ENCODE results near the gene MSL2.
A peak's percentile ranks its signal among the peaks of the same experiment; 100 is the strongest.
"Not testable (repeated sequence)": the region's sequence is repeated elsewhere in the genome, so short reads cannot be mapped to it uniquely, and the experiment has no call there.

MSL2 gene

GRCh38 chr3:136211547-136211946, 15.4 kb upstream of the MSL2 start:
- DNase-seq (ENCODE audit: insufficient read length, low spot score), result no peak
- TF ChIP-seq SPI1 (IDR thresholded peaks at IDR 0.05; ENCODE audit: low read depth, low read length) (no peak), POLR2AphosphoS5 (IDR thresholded peaks at IDR 0.05; ENCODE audit: low read depth, low read length) (no peak), TAF1 (IDR thresholded peaks at IDR 0.05; ENCODE audit: low read depth, low read length) (no peak), PAX5 (IDR thresholded peaks at IDR 0.05; ENCODE audit: insufficient read depth, low read length, severe bottlenecking) (no peak), POLR2A (IDR thresholded peaks at IDR 0.05; ENCODE audit: low read depth, low read length) (no peak), POU2F2 (IDR thresholded peaks at IDR 0.05; ENCODE audit: low read depth, low read length) (no peak)
- no peak for FAIRE-seq

GRCh38 chr3:136209921-136210320, 13.8 kb upstream of the MSL2 start:
- FAIRE-seq (no peak), DNase-seq (ENCODE audit: insufficient read length, low spot score) (no peak)
- no peak for TF ChIP-seq POLR2AphosphoS5 (IDR thresholded peaks at IDR 0.05; ENCODE audit: low read depth, low read length)

- DNase-seq (ENCODE audit: insufficient read length, low spot score) (no peak), FAIRE-seq (no peak)
- TF ChIP-seq SPI1 (IDR thresholded peaks at IDR 0.05; ENCODE audit: low read depth, low read length) (no peak), PAX5 (IDR thresholded peaks at IDR 0.05; ENCODE audit: insufficient read depth, low read length, severe bottlenecking) (no peak), TAF1 (IDR thresholded peaks at IDR 0.05; ENCODE audit: low read depth, low read length) (no peak), POU2F2 (IDR thresholded peaks at IDR 0.05; ENCODE audit: low read depth, low read length) (no peak), POLR2A (IDR thresholded peaks at IDR 0.05; ENCODE audit: low read depth, low read length) (no peak), POLR2AphosphoS5 (IDR thresholded peaks at IDR 0.05; ENCODE audit: low read depth, low read length) (no peak)
These were observed 11.5 kb upstream of the MSL2 start for GRCh38 chr3:136207489-136208115.

- not testable (repeated sequence) for DNase-seq (ENCODE audit: insufficient read length, low spot score); FAIRE-seq
These were observed 3.1 kb upstream of the MSL2 start for GRCh38 chr3:136199219-136199618.

- not testable (repeated sequence) for FAIRE-seq; DNase-seq (ENCODE audit: insufficient read length, low spot score)
These were observed 2.4 kb upstream of the MSL2 start for GRCh38 chr3:136198462-136199078.

GRCh38 chr3:136197159-136197793, 1.1 kb upstream of the MSL2 start:
- DNase-seq (ENCODE audit: insufficient read length, low spot score) (no peak), FAIRE-seq (peak; percentile 31)
- TF ChIP-seq PAX5 (IDR thresholded peaks at IDR 0.05; ENCODE audit: insufficient read depth, low read length, severe bottlenecking), result no peak
- TF ChIP-seq POU2F2 (IDR thresholded peaks at IDR 0.05; ENCODE audit: low read depth, low read length), result no peak
- no peak for TF ChIP-seq SPI1 (IDR thresholded peaks at IDR 0.05; ENCODE audit: low read depth, low read length)
- no peak for TF ChIP-seq POLR2AphosphoS5 (IDR thresholded peaks at IDR 0.05; ENCODE audit: low read depth, low read length)
- TF ChIP-seq TAF1 (IDR thresholded peaks at IDR 0.05; ENCODE audit: low read depth, low read length), result no peak
- no peak for TF ChIP-seq POLR2A (IDR thresholded peaks at IDR 0.05; ENCODE audit: low read depth, low read length)

GRCh38 chr3:136196401-136197158, 445 bp upstream of the MSL2 start:
- DNase-seq (ENCODE audit: insufficient read length, low spot score), result peak; percentile 90
- peak; percentile 36; the same call in 1 of the 2 replicates for TF ChIP-seq POLR2AphosphoS5 (IDR thresholded peaks at IDR 0.05; ENCODE audit: low read depth, low read length)
- TF ChIP-seq POLR2A (IDR thresholded peaks at IDR 0.05; ENCODE audit: low read depth, low read length), result peak; percentile 66
- TF ChIP-seq SPI1 (IDR thresholded peaks at IDR 0.05; ENCODE audit: low read depth, low read length), result no peak
- TF ChIP-seq PAX5 (IDR thresholded peaks at IDR 0.05; ENCODE audit: insufficient read depth, low read length, severe bottlenecking), result no peak
- peak; percentile 56 for TF ChIP-seq TAF1 (IDR thresholded peaks at IDR 0.05; ENCODE audit: low read depth, low read length)
- TF ChIP-seq POU2F2 (IDR thresholded peaks at IDR 0.05; ENCODE audit: low read depth, low read length), result peak; percentile 42; the same call in 1 of the 2 replicates
- FAIRE-seq, result peak; percentile 98

- DNase-seq (ENCODE audit: insufficient read length, low spot score) (peak; percentile 61), FAIRE-seq (peak; percentile 78)
- no peak; the same call in none of the 2 replicates for TF ChIP-seq POLR2A (IDR thresholded peaks at IDR 0.05; ENCODE audit: low read depth, low read length)
- TF ChIP-seq PAX5 (IDR thresholded peaks at IDR 0.05; ENCODE audit: insufficient read depth, low read length, severe bottlenecking), result no peak
- no peak for TF ChIP-seq POLR2AphosphoS5 (IDR thresholded peaks at IDR 0.05; ENCODE audit: low read depth, low read length)
- TF ChIP-seq TAF1 (IDR thresholded peaks at IDR 0.05; ENCODE audit: low read depth, low read length), result peak; percentile 35; the same call in 1 of the 2 replicates
- peak; percentile 77 for TF ChIP-seq SPI1 (IDR thresholded peaks at IDR 0.05; ENCODE audit: low read depth, low read length)
- no peak for TF ChIP-seq POU2F2 (IDR thresholded peaks at IDR 0.05; ENCODE audit: low read depth, low read length)
These were observed 674 bp downstream of the MSL2 start for GRCh38 chr3:136195258-136196063.

Measured in GM12891 (cell line).